ENCODE measurements around the gene A2ML1. TPM values are rescaled to one million over a fixed set of nuclear protein-coding genes. Genes with fewer than 3 reads are reported as not detected.

The A2ML1 gene
- total RNA-seq, 2 experiments from 2014 or later, result not detected

- no peak overlapping the region for H3K4me3 Mint-ChIP-seq
- POLR2A ChIA-PET, result no interaction called here
- peak; percentile 50 for DNase-seq
- CTCF ChIA-PET, result interaction anchor here (0.7 to 3.2 kb wide), 42 partner anchors 8 to 316 kb away, joined by 3 to 31 read pairs (median 4); partner anchors contain the start of genes MFAP5 and PHC1
- peak; percentile 58 for ATAC-seq
- no peaks in the 10 kb centered on the region for H3K36me3 Mint-ChIP-seq (ENCODE audit: low read depth)
- no peak overlapping the region for H3K27ac Mint-ChIP-seq
- H3K27me3 Mint-ChIP-seq, result no peaks in the 10 kb centered on the region
- H3K9me3 Mint-ChIP-seq, result no peaks in the 10 kb centered on the region
- intact Hi-C loops (cut with micrococcal nuclease), result no loop called here
- TF ChIP-seq CTCF (IDR thresholded peaks at IDR 0.05), result peak; percentile 69
- H3K4me1 Mint-ChIP-seq (ENCODE audit: low read depth), result no peaks in the 10 kb centered on the region
Measured at GRCh38 chr12:8860165-8860961, 37.9 kb downstream of the A2ML1 start.

- no peak overlapping the region for H3K4me3 Mint-ChIP-seq
- no peaks in the 10 kb centered on the region for H3K9me3 Mint-ChIP-seq
- CTCF ChIA-PET, result interaction anchor here (0.9 kb wide), 1 partner anchor 184 kb away, joined by 3 read pairs; no protein-coding TSS in a partner anchor
- H3K27ac Mint-ChIP-seq, result no peak overlapping the region
- no peak for DNase-seq
- POLR2A ChIA-PET, result interaction anchor here (0.6 kb wide), 1 partner anchor 717 kb away, joined by 3 read pairs; no protein-coding TSS in a partner anchor
- H3K27me3 Mint-ChIP-seq, result no peaks in the 10 kb centered on the region
- H3K36me3 Mint-ChIP-seq (ENCODE audit: low read depth), result no peaks in the 10 kb centered on the region
- no peaks in the 10 kb centered on the region for H3K4me1 Mint-ChIP-seq (ENCODE audit: low read depth)
- ATAC-seq, result no peak
- intact Hi-C loops (cut with micrococcal nuclease), result no loop called here
- no peak for TF ChIP-seq CTCF (IDR thresholded peaks at IDR 0.05)
Measured at GRCh38 chr12:8866429-8866828, 44.0 kb downstream of the A2ML1 start.

- DNase-seq, result no peak
- H3K9me3 Mint-ChIP-seq, result no peaks in the 10 kb centered on the region
- ATAC-seq, result no peak
- POLR2A ChIA-PET, result interaction anchor here (0.6 kb wide), 2 partner anchors 327 to 717 kb away, joined by 3 read pairs; no protein-coding TSS in a partner anchor
- H3K27me3 Mint-ChIP-seq, result no peaks in the 10 kb centered on the region
- no peak overlapping the region for H3K4me3 Mint-ChIP-seq
- no peaks in the 10 kb centered on the region for H3K4me1 Mint-ChIP-seq (ENCODE audit: low read depth)
- H3K27ac Mint-ChIP-seq, result no peak overlapping the region
- intact Hi-C loops (cut with micrococcal nuclease), result no loop called here
- no peaks in the 10 kb centered on the region for H3K36me3 Mint-ChIP-seq (ENCODE audit: low read depth)
- CTCF ChIA-PET, result interaction anchor here (0.9 kb wide), 1 partner anchor 183 kb away, joined by 3 read pairs; no protein-coding TSS in a partner anchor
- TF ChIP-seq CTCF (IDR thresholded peaks at IDR 0.05), result no peak
Measured at GRCh38 chr12:8867009-8867408, 44.6 kb downstream of the A2ML1 start.

GRCh38 chr12:8867786-8868185, 45.4 kb downstream of the A2ML1 start:
- ATAC-seq (no peak), DNase-seq (no peak)
- no peaks in the 10 kb centered on the region for H3K36me3 Mint-ChIP-seq (ENCODE audit: low read depth)
- no peaks in the 10 kb centered on the region for H3K27me3 Mint-ChIP-seq
- H3K4me3 Mint-ChIP-seq, result no peak overlapping the region
- H3K4me1 Mint-ChIP-seq (ENCODE audit: low read depth), result no peaks in the 10 kb centered on the region
- H3K27ac Mint-ChIP-seq, result no peak overlapping the region
- CTCF ChIA-PET, result interaction anchor here (2.6 kb wide), 1 partner anchor 8 kb away, joined by 18 read pairs; no protein-coding TSS in a partner anchor
- intact Hi-C loops (cut with micrococcal nuclease), result no loop called here
- POLR2A ChIA-PET, result interaction anchor here (0.6 kb wide), 1 partner anchor 327 kb away, joined by 3 read pairs; no protein-coding TSS in a partner anchor
- no peaks in the 10 kb centered on the region for H3K9me3 Mint-ChIP-seq
- TF ChIP-seq CTCF (IDR thresholded peaks at IDR 0.05), result no peak

- Mint-ChIP-seq H3K36me3 (ENCODE audit: low read depth) (no peaks in the 10 kb centered on the region), H3K27me3 (no peaks in the 10 kb centered on the region), H3K27ac (no peak overlapping the region), H3K4me3 (no peak overlapping the region), H3K9me3 (no peaks in the 10 kb centered on the region), H3K4me1 (ENCODE audit: low read depth) (no peaks in the 10 kb centered on the region)
- ChIA-PET CTCF (interaction anchor here (2.6 kb wide), 1 partner anchor 11 kb away, joined by 18 read pairs; no protein-coding TSS in a partner anchor), POLR2A (no interaction called here)
- TF ChIP-seq CTCF (IDR thresholded peaks at IDR 0.05), result no peak
- ATAC-seq (no peak), DNase-seq (no peak)
- intact Hi-C loops (cut with micrococcal nuclease), result no loop called here
Measured at GRCh38 chr12:8870586-8870985, 48.2 kb downstream of the A2ML1 start.

Data from activated CD8-positive, alpha-beta T cell treated with anti-CD3 and anti-CD28 coated beads for 36 hours (primary cell).